Midbrain (tissue), 1 donor: Measurements from ENCODE around the gene TSPAN9.

Experiments used
- DNase-seq: peaks from one replicate; lab custom pipeline; 2025; lab: John Stamatoyannopoulos, UW

TSPAN9 gene

DNA sequence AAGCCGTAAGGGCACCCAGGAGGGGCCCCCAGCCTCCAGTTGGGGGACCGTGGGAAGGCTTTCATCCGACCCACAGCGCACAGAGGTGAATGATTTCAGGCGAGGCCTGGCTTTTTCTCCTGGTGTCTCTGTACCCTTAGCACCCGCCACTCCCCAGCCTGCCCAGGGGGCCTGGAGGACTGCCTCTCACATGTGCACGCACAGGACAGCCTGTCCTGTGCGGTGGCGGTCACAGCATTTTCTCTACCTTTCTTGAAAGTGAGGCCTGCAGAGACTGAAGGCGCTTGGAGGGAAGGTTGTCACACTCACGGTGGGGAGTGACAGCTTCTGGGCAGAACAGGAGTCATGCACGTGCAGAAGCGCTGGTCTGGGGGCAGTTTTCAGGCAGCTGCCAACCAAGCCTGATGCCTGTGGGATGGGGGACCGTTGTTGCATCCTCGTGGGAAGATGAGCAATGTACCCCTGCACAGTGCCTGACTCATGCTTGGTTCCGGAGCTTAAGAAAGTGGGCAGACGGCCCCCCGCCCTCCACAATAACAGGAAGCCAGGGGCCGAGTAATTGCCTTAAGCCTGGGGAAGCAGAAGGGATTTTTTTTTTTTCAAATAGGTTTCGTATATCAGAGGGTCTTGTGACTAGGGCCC, 148.1 kb downstream of the TSPAN9 start:
- no peak for DNase-seq

DNA sequence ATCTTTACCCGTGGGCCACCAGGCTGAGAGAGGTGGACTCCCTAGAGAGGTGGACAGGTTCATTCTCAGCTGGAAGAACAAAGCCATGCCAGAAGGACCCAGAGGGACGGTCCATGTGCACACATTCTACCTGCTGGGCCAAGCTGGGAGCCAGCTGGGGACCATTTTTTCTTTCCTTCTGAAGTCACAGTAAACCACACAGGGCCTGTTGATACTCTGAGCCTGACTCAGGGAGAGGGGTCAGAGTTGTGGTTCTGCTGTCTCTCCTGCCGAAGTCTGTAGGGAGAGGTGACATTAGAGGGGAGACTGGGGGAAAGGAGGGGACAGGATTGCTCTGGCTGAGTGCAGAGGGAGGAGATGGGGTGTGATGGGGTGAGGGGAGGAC, 148.6 kb downstream of the TSPAN9 start:
- no peak for DNase-seq

DNA sequence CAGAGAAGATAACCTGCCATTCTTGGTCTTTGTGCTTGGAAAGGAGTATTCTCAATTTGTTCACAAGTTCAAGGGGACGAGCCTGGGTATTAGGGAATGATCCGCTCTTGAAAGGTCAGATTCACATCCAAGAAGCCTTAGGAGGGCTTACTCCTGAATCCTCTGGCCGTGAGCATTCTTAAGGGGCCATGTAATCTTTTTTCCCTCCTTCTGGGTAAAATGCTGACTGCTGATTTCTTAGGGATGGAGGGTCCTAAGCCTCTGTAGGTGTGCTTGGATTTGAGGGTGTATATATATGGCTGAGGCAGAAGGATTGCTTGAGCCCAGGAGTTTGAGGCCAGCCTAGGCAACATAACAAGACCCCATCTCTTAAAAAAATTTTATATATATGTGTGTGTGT, 149.1 kb downstream of the TSPAN9 start:
- no peak for DNase-seq

DNA sequence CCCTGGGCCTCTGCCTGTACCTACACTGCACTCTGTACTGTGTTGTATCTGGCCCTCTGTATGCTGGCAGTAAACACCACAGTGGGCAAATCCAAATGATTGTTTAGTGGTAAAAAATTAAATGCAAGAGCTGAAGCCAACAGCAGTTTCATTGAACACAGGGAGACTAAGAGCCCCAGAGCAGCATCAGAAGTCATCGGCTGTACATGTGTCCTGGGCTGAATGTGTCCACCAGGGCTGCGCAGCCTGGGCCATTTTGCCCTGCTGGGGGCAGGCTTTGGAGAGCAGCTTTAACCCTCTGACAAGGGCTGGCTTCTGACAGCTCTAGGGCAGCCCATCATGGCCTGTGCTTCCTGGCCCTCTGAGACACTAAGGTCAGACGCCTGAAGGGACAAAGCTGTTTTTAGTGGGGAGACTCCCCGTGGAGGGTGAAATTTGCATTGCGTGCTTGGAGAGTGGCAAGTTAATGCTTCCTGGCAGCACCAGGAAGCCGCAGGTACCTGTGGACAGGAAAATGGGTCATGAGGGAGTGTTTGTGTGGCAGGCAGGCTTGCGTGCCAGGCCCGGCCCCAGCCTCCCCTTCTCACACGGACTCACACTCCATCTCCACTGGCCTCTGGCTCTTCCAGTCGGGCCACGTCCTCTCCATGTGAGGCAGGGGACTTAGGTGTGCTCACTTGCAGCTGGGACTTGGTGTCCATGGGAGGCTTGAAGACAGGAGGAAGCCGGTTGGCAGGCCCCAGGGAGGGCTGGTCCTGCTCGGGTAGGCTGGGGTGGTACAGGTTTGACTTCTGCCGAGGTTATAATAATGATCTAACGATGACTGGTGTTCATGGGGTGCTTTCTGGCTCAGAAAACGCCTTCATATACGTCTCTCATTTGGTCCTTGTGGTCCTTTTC, 150.1 kb downstream of the TSPAN9 start:
- DNase-seq: no peak

DNA sequence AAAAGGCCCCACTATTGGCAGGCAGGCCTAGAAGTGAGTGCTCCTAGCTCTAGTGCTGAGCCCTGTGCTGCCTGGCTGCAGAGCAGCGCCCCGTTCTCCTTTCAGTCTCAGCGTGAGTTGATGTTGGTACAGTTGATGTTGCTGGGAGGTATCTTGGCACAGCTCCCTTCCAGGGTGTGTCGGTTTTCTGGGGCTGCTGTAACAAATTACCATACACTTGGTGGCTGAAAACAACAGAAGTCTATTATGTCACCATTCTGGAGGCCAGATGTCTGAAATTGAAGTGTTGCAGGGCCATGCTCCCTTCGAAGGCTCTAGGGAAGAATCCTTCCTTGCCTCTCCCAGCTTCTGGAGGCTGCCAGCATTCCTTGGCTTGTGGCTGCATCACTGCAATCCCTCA, 151.4 kb downstream of the TSPAN9 start:
- no peak for DNase-seq

DNA sequence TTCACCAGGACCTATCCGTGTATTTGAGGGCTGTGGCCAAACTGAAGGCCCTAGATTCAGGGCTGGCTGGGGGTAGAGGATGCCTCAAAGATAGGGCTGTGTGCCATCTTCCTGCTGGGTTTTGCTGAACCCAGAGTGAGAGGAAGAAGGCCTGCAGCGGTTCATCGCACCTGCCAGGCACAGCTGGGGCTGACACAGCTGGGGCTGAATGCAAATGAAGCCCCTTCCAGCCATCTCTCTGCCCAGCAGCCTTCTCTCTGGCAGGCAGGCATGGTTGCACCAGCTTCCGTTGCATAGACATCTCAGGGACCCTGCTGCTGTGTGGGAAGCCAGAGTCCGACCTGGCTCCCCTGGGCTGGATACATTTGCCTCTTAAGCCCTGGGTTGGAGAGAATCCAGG, 152.4 kb downstream of the TSPAN9 start:
- no peak for DNase-seq

DNA sequence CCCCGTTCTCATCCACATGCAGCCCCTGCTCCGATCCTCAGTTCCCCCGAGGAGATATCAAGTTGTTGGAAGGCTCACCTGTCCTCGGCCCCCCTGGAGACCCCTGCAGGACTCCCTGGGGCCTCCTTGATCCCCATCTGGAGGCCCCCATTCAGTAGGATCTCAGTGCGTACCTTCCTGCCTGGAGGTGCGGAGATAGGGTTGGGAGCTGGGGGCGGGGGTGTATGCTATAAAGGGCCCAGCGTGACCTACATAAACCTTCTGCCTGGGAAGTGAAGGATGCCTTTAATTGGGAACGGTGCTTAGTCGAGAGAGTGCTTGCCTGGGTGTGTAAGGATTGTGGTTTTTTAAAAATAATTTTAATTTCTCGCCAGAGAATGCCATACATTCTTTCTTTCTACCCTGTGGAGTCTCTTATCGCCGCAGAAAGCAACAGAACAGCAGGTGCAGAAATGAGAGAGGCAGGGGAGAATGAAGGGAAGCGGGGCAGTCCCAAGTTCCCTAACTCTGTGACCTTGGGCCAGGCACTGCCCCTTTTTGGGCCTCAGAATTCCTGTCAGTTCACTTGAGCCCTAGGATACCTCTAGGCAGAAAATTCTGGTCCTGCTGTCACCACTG, 153.7 kb downstream of the TSPAN9 start:
- no peak for DNase-seq

DNA sequence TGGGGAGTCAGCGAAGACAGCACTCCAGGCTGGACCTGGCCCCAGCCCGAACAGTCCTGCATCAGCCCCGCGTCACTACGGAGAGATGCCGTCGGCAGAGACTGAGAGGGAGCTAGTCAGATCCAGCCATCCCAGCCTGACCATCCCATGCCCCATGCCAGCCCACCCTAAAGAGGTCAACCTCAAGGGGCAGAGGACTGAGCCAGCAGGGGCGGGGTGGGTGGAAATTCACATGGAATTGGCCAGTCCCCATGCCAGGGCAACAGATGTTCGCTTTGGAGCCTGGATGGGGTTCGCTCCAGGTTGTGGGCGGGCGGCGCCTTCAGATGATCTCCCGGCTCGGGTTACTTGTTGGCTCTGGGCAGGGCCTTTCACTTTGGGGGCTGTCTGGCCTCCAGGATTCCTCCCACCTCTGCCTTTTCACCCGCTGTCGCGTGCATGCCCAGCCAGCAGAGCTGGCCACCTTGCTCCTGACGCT, 154.3 kb downstream of the TSPAN9 start:
- DNase-seq: no peak

DNA sequence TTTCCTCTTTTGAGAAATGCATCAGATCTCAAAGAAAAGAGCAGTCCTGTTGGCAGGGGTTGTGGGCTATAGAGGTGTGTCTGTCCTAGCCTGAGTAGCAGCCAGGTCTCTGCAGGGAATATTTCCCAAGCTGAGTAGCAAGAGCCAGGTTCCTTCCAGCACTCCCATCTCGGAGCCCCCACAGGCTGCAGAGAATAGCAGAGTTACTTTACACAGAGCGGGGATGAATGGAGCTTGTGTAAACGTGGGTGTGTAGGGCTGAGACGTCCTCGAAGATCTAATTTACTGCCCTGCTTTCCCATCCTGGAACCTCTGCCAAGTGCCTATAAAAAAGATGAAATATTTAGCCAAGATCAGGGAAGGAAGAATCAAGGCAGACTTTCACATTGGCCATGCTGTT, 156.6 kb downstream of the TSPAN9 start:
- DNase-seq: no peak

DNA sequence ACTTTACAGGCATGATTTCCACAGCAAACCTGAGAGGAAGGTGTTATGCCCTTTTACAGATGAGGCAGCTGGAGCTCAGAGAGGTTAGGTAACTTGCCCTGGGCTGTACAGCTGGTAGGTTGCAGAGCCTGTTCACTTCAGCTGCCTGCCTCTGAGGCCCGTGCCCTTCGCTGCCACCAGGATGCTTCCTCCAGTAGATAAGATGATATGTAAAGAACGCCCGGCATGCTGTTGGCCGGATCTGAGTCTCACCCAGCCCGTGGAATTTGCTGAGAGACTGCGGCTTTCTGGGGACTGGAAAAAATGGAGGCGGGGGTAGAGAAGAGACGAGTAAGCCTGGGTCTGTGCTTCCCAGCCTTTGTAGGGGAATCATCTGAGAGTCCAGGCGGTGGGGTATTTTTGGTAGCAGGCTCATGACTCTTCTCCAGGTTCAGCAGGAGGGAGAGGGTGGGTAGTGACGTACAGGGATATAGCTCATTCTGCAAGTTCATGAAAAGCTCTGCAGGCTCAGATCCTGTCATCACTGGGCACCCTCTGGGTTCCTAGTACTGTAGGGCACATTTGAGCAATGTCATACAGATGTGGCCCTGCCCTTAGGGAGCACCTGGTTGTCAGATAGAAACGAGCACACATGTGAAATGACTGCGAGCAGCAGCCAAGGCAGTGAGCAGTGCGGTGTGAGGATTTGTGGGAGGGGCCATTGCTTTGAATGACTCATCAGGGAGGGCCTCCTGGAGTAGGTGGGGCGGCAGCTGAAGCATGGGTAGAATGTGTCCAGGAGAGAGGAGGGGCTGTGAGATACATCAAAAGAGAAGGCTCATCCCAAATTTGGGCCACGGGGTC, 159.4 kb downstream of the TSPAN9 start:
- no peak for DNase-seq

DNA sequence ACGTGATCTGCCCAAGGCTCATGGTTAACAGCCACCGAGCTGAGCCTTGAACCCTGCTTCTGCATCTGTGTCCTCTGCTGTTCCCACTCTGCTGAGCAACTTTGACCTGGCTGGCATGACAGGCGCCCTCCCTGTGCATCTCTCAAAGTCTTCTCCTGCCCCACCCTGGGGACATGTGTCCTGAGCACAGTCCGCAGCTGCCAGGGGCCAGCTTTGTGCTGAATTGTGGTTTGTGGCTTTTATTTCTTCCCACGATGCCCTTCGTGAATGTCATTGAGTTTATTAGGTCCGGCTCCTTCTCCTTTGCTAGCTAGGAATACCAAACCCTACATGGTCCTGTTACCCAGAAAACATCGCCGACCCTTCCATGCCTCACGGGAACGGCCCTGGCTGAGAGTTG, 161.0 kb downstream of the TSPAN9 start:
- no peak for DNase-seq

DNA sequence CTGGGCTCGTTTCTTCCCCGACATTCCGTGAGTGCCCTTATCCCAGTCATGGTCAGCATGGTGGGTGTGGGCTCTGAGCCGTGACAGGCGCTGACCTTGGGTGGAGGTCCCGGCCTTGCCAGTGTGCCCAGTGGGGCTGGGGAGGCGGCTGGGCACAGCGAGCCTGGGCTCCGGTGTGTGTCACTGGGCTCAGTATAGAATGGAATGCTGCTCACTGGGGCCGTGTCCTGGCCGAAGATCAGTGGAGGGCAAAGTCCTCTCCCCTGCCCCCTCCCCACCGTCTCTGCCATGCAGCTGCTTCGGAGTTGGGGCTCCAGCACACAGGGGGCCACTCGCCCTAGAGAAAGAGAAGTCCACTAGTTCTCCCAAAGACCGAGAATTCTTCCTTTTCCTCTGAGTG, 164.4 kb downstream of the TSPAN9 start:
- DNase-seq: no peak

DNA sequence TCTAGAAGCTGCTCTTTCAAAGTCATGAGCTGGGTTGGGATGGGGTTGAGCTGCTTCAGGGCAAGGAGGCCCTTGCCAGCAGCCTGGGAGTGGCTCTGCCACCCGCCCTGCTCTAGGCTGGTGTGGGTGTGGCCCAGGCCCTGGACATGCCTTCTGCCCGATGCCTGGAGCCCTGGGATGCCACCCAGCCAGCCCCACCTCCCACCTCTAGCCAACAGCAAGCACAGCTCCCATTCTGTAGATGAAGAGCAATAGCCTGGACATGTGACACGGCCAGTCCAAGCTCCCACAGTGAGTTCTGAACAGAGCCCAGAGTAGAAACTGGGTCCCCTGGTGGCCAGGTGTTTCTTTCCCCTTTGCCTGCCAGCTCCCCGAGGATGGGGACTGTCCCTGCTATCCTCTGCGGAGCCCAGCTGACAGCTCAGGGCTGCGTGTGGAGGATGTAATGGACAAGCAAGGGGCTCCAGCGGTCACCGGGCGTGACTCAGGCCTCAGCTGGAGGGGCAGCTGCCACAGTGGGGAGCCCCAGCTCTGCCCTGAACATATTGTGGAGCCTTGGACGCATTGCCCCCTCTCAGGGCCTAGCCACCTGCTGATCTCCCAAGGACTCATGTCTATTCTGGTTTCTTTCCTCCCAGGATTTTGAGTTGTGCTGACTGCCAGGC, 165.2 kb downstream of the TSPAN9 start:
- no peak for DNase-seq

DNA sequence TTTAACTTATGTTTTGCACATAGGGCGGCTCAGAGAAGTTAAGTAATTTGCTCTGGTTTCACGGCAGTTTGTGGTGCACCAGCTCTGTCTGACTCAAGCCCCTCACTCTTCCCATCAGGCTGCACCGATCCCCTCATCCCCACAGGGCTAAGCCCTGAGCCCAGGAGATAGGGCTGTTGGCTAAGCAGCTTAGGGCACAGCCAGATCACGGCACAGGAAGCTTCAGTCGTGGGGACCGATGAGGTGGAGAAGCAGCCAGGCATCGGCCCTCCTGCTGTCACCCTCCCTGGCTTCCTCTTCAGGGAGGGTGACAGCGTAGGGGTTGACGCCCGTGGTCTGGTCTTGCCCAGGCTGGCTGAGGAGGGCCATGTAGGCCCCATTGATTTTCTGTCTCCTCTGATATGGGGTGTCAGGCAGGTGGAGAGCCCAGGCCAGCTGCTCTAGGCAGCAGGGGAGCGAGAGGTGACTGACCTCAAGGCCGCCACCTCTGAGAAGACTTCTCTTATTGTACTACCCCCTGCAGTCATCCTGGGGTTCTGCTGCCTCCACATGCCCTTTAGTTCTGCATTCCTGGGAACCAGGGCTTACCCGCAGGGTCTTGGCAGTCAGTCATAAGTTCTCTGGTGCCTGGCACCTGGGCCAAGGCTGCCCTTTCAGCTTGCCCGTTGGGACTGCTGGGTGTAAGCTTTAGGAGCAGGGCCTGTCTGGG, 166.4 kb downstream of the TSPAN9 start:
- DNase-seq: no peak

DNA sequence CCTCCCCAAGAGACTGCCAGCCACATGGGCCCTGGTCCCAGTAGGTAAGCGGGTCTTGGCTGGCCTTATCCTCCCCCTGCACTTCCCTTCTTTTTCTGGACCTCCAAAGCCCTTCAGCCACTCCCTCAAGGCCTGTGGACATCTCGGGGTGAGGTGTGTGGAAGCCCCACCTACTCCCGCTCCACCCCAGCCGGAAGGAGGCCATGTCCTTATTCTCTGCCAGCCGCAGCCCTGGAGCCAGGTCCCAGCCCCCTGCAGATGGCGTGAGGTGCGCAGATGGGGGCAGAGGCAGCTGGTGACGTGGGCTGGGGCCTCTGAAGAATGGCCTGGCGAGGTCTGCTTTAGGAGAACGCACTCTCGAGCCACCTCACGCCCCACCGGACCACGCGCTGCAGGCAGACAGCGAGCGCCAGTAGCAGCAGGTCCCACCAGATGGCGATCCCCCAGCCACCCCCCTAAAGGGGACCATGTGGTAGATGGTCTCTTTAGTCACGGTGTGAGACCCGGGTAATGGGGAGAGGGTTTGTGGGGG, 167.1 kb downstream of the TSPAN9 start:
- no peak for DNase-seq

DNA sequence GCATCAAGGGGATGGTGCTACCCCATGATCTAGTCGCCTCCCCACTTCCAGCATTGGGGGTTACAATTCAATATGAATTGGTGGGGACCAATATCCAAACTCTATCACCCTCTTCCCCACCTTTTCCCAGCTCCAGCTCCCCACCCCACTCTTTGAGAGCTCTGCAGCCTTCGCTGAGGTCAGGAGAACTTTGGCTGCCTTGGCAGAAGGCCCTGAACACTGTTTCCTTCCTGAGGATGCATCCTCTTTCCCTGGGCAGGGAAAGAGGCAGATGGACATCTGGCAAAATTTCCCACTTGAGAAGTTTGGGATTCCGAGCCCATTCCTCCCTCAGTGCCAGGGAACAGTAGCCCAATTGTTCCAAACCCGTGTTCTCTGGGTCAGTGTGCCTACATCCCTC, 169.1 kb downstream of the TSPAN9 start:
- no peak for DNase-seq

DNA sequence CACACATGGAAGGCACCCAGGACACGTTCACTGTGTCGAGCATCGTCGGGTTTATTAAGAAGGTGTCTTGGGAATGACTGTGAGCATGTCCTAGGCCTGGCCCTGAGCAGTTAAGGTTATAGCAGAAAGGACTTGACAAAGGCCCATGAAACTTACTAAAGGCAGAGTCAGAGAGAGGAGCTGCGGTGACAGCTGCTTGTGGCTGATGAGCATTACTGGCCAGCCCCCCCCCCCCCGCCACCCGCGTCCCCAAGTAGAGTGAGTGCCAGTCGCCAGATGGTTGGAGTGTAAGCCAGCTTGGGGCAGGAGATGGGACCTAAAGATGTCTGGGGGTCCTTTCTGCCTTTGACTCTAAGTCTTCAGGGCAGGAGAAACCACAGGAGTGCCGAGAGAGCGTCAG, 169.9 kb downstream of the TSPAN9 start:
- DNase-seq: no peak

DNA sequence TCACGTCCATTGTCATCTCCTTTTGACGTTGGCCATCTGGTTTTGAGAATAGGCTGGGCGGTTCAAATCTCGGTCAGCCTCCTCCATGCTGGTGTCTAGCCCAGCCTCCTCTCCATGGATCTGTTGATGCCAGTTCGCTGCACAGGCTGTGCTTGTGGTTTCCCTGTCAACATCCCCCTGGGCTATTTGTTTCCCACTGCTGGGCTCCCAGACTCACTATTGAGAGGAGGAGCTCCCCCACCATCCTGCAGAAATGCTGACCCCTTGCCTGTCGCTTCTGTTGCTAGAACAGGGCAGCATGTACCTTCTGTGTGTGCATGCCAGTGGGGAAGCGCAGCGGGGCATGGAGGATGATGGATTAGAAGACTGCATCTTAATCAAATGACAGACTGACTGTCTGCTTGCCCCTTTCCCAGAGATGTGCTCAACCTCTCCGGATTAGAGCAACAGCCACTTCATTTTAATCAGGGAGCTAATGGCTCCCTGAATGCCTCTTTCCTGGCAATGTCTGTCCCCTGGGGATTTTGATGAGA, 170.5 kb downstream of the TSPAN9 start:
- DNase-seq: no peak

DNA sequence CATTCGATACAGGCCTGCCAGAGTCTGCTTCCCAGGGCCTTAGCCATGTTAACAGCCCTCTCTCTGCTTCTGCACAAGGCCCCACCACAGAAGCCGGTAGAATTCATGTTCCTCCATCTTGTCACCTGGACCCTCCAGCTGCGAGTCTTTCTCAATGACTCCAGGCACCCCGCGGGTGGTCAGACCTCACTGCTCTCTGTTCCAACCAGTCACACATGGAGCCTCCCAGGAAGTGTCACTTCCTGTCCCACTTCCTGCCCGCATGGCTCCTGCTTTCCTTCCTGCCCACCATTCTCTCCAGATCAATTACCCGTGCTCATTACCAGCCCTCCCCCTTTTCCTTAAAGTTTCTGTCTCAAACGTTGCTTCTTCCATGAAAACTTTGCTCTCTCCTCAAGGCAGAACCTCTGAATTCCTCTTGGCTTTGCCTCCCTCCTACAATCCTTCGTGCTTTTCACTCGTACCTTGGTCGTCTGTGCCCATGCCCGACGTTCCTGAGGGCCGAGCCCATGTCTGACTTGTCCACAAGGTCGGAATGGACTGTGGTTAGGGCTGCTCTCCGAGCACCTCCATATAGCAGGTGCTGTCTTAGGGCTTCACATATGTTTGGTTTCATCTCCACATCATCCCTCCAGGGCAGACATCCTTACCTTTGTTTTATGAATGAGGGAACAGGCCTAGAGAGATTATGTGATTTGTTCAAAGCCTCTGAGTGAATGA, 172.1 kb downstream of the TSPAN9 start:
- DNase-seq: no peak

DNA sequence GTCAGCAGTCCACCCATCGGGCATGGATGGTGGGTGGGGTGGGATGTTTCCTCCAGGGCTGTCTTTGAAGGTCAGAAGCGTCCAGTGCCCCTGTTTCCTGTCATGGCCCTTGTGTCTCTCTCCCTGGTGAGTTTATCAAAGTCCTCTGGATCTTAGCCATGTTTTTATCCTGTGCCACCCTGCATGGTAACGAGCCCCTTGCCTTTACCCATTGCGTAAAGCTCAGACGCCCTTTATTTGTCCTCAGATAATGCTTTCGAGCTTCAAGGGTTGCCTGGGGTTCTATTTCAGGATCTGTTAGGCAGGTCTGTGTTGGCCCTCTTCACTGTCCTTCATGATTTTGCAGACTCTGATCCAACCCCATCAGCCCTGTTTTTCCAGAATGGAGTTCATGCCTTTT, 172.9 kb downstream of the TSPAN9 start:
- no peak for DNase-seq
